HCT116 (cell line): ENCODE measurements around the gene ILDR2. TPM values are rescaled to one million over a fixed set of nuclear protein-coding genes. Genes with fewer than 3 reads are reported as not detected.
A peak's percentile ranks its signal among the peaks of the same experiment; 100 is the strongest.

ENCODE experiments used
- ATAC-seq: fragments of 200-7000 bp; cut with Tn5 transposase; 2 replicates; pipeline ENCODE4 v1.9.1; 2020; ENCODE audit warnings: mild to moderate bottlenecking, moderate library complexity
- BruUV-seq: library from RNA; stranded (reverse); fragments of 400-500 nt; replicated peaks from 2 replicates; lab custom pipeline; 2021; lab: Mats Ljungman, UMichigan
- CTCF ChIA-PET: fragments of 300-600 bp; sonication (Branson Sonifier 250); formaldehyde crosslinking; loops from one replicate; lab custom pipeline; 2021; ENCODE audit warnings: antibody characterized with exemption; lab: Charles Lee
- POLR2A ChIA-PET: fragments of 300-600, 350-600 bp; sonication (Branson Sonifier 250); formaldehyde crosslinking; loops from one replicate; lab custom pipeline; 2021; ENCODE audit warnings: antibody characterized with exemption; lab: Charles Lee
- RAD21 ChIA-PET, 2 experiments: fragments of 300-600 bp; sonication (Branson Sonifier 250); formaldehyde crosslinking; loops; one replicate each; lab custom pipeline; 2023; ENCODE audit warnings: low total read pairs in 2 of 2; ENCODE audit not compliant: uncharacterized antibody in 2 of 2, unreplicated experiment in 2 of 2, low non-redundant PET in 1 of 2; lab: Charles Lee
- DNase-seq: peaks from one replicate; pipeline ENCODE4 v3.0.0-alpha.2; 2010; ENCODE audit warnings: low read depth, low spot score
- H2AFZ ChIP-seq: fragments of 200-600 bp; shearing (Covaris generic), sonication (generic); 2 replicates; pipeline ENCODE4 v1.6.1; 2017; ENCODE audit warnings: low read depth, mixed run types, mixed read lengths, antibody characterized with exemption, low read length; ENCODE audit not compliant: poor library complexity, severe bottlenecking
- H3K27ac ChIP-seq: 2 replicates; pipeline ENCODE4 v1.5.1; 2012; ENCODE audit warnings: low read depth, low read length
- H3K27me3 ChIP-seq: fragments of 200-600 bp; sonication (generic); 2 replicates; pipeline ENCODE4 v1.6.1; 2016; ENCODE audit warnings: mixed run types, low read length, mixed read lengths; ENCODE audit not compliant: insufficient read depth
- H3K36me3 ChIP-seq, 2 experiments: fragments of 200-500 bp in 1 of 2; fragments of 200-600 bp in 1 of 2; sonication (Bioruptor generic) in 1 of 2; sonication (generic) in 1 of 2; 2 replicates each; pipeline versions ENCODE4 v1.5.1 to v1.6.1; 2014 to 2016; ENCODE audit warnings: low read length in 2 of 2, inconsistent platforms in 1 of 2, mixed read lengths in 1 of 2, mixed run types in 1 of 2; ENCODE audit not compliant: insufficient read depth in 2 of 2, control insufficient read depth in 1 of 2
- H3K4me1 ChIP-seq, 2 experiments: fragments of 200-600 bp in 1 of 2; sonication (generic) in 1 of 2; 2 replicates each; pipeline versions ENCODE4 v1.5.1 to v1.6.1; 2012 to 2017; ENCODE audit warnings: low read length in 2 of 2, inconsistent platforms in 1 of 2, mild to moderate bottlenecking in 1 of 2, mixed read lengths in 1 of 2, mixed run types in 1 of 2, moderate library complexity in 1 of 2; ENCODE audit not compliant: insufficient read depth in 2 of 2, control insufficient read depth in 1 of 2
- H3K4me2 ChIP-seq: fragments of 200-600 bp; sonication (generic); 2 replicates; pipeline ENCODE4 v1.6.1; 2017; ENCODE audit warnings: mixed run types, low read length, mixed read lengths
- H3K4me3 ChIP-seq, 2 experiments: fragments of 200-600 bp in 1 of 2; sonication (generic) in 1 of 2; replicated peaks in 1 of 2; 2 replicates each; pipeline ENCODE4 v1.5.1; 2011 to 2016; ENCODE audit warnings: low read length in 2 of 2, control low read depth in 1 of 2, low read depth in 1 of 2, mild to moderate bottlenecking in 1 of 2, mixed read lengths in 1 of 2, mixed run types in 1 of 2
- H3K79me2 ChIP-seq: fragments of 200-600 bp; sonication (generic); 2 replicates; pipeline ENCODE4 v1.6.1; 2017; ENCODE audit warnings: mild to moderate bottlenecking, mixed run types, low read length, moderate library complexity, mixed read lengths; ENCODE audit not compliant: insufficient read depth
- H3K9ac ChIP-seq: fragments of 200-600 bp; sonication (generic); 2 replicates; pipeline ENCODE4 v1.6.1; 2016; ENCODE audit warnings: low read length, mixed read lengths
- H3K9me2 ChIP-seq: fragments of 200-600 bp; sonication (generic), shearing (Covaris generic); 2 replicates; pipeline ENCODE4 v1.6.1; 2017; ENCODE audit warnings: mixed run types, mild to moderate bottlenecking, moderate library complexity; ENCODE audit not compliant: insufficient read depth
- H3K9me3 ChIP-seq, 2 experiments: fragments of 200-500 bp in 1 of 2; fragments of 200-600 bp in 1 of 2; sonication (Bioruptor generic) in 1 of 2; sonication (generic) in 1 of 2; 2 replicates each; pipeline ENCODE4 v1.6.1; 2014 to 2017; ENCODE audit warnings: low read length in 2 of 2, mixed read lengths in 2 of 2, inconsistent platforms in 1 of 2, low read depth in 1 of 2, mild to moderate bottlenecking in 1 of 2, mixed run types in 1 of 2, moderate library complexity in 1 of 2; ENCODE audit not compliant: control insufficient read depth in 1 of 2, insufficient read depth in 1 of 2
- H4K20me1 ChIP-seq: fragments of 200-600 bp; sonication (generic), shearing (Covaris generic); 2 replicates; pipeline ENCODE4 v1.6.1; 2017; ENCODE audit warnings: mixed run types, mild to moderate bottlenecking, moderate library complexity; ENCODE audit not compliant: insufficient read depth
- EGR1 ChIP-seq: IDR thresholded peaks from 2 replicates; pipeline ENCODE4 v1.6.1; 2012; ENCODE audit warnings: low read depth
- EZH2 ChIP-seq: fragments of 200-600 bp; sonication (generic); IDR thresholded peaks from 2 replicates; pipeline ENCODE4 v1.6.1; 2017; ENCODE audit warnings: antibody characterized with exemption, mixed run types
- POLR2A ChIP-seq: IDR thresholded peaks from 2 replicates; pipeline ENCODE4 v1.7.0; 2011; ENCODE audit warnings: borderline replicate concordance; ENCODE audit not compliant: insufficient read depth, insufficient read length; ENCODE audit errors: extremely low read depth
- RAD21 ChIP-seq: IDR thresholded peaks from 2 replicates; pipeline ENCODE4 v1.6.1; 2012; ENCODE audit warnings: low read depth, mild to moderate bottlenecking
- SP1 ChIP-seq: IDR thresholded peaks from 2 replicates; pipeline ENCODE4 v1.6.1; 2012; ENCODE audit warnings: low read depth
- YY1 ChIP-seq: IDR thresholded peaks from 2 replicates; pipeline ENCODE4 v1.6.1; 2011; ENCODE audit warnings: low read length, low read depth, moderate library complexity, mild to moderate bottlenecking; ENCODE audit not compliant: insufficient replicate concordance; ENCODE audit errors: extremely low read depth
- ZFX ChIP-seq: fragments of 450-650 bp; IDR thresholded peaks from 2 replicates; pipeline ENCODE4 v1.6.1; 2017
- ZNF274 ChIP-seq: fragments of 200-500 bp; sonication (Bioruptor generic); IDR thresholded peaks from 2 replicates; pipeline ENCODE4 v1.6.1; 2014; ENCODE audit warnings: mild to moderate bottlenecking, low read depth, low read length, inconsistent platforms
- intact Hi-C: fragments of 100-400 bp; cut with micrococcal nuclease; formaldehyde crosslinking; loops from 2 replicates; pipeline ENCODE4 v1.10.0; 2022
- total RNA-seq: library from RNA; stranded (reverse); gene quantifications from one replicate; pipeline ENCODE4 v1.2.1, GENCODE V29; 2021; ENCODE audit not compliant: unreplicated experiment
- TF ChIP-seq, protein P1 (sequence below), 3 experiments: fragments of 200-600 bp in 1 of 3; sonication (generic) in 1 of 3; IDR thresholded peaks in 2 of 3; conservative IDR thresholded peaks in 1 of 3; 2 replicates each; pipeline ENCODE4 v1.5.1; 2012 to 2017; ENCODE audit warnings: low read depth in 2 of 3, low read length in 2 of 3, antibody characterized with exemption in 1 of 3, borderline replicate concordance in 1 of 3, control low read depth in 1 of 3, mild to moderate bottlenecking in 1 of 3, mixed read lengths in 1 of 3, mixed run types in 1 of 3, moderate library complexity in 1 of 3; ENCODE audit not compliant: insufficient read depth in 1 of 3
- TF ChIP-seq, protein P2 (sequence below): IDR thresholded peaks from 2 replicates; pipeline ENCODE4 v1.6.1; 2012

ILDR2 gene
- total RNA-seq, 1 experiment from 2014 or later, result 2.4 TPM

- TF ChIP-seq POLR2A (no peak), RAD21 (no peak), EZH2 (no peak), ZNF274 (no peak), YY1 (no peak)
- no TSS peak for BruUV-seq
- H3K9me3 ChIP-seq, result no peaks in the 10 kb centered on the region
- no peak for ATAC-seq
- RAD21 ChIA-PET, result no interaction called here
- no peaks in the 10 kb centered on the region for H3K36me3 ChIP-seq
- POLR2A ChIA-PET, result no interaction called here
- CTCF ChIA-PET, result no interaction called here
- H3K27ac ChIP-seq, result no peak overlapping the region
- H4K20me1 ChIP-seq, result no peaks in the 10 kb centered on the region
- no peaks in the 10 kb centered on the region for H3K27me3 ChIP-seq
- H3K9ac ChIP-seq, result no peak overlapping the region
- H3K79me2 ChIP-seq, result no peaks in the 10 kb centered on the region
- DNase-seq, result no peak
- no peak overlapping the region for H2AFZ ChIP-seq
- H3K9me2 ChIP-seq, result no peaks in the 10 kb centered on the region
- H3K4me3 ChIP-seq, result no peak overlapping the region
- peaks cover 0 to 13% of the 10 kb centered on the region in 2 experiments; a peak in 2 of 4 replicates for H3K4me1 ChIP-seq
- peak overlapping the region; percentile 3; the same call in 1 of the 2 replicates for H3K4me2 ChIP-seq
- intact Hi-C loops, result no loop called here
Observed at GRCh38 chr1:166924823-166925541, 50.4 kb downstream of the ILDR2 start.

DNA sequence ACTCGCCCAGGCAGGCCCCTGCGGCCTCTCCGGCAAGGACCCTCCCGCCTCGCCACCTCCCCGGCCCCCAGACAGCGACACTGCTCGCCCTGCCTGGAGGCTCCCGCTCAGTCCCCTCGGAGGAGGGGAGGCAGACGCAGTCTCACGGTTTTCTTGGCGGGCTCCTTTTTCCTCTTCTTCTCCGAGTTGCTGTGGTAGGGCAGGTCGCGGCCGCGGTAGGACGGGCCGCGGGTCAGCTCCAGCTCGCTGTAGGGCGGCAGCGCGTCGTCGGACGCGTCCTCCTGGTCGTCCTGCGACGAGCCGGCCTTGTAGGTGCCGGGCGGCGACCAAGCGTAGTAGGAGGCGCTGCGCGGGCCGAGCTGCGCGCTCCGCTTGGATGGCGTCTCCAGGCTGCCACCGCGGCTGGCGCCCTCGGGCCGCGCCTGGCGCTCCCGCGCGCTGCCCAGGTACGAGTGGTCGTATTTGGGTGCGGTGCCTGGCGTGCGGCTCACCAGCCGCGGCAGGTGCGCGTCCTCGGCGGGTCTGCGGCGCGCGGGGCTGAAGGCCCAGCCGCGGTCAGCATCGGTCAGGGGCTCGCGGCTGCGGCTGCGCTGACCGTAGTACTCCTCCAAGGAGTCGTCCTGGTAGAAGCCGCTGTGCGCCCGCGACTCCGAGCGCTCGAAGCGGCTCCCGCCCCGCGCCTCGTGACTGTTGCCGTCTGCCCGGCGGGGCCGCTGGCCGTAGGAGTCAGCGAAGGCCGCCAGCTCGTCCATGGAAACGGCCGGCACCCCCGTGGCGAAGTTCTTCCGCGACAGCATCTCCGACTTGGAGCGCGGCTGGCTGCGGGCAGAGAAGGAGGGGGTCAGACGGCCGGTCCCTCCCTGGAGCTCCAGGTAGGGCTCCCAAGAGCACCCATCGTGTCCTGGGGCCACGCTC, 54.5 kb downstream of the ILDR2 start:
- ATAC-seq (no peak), DNase-seq (no peak)
- TF ChIP-seq RAD21 (no peak), ZFX (no peak), EGR1 (no peak), SP1 (no peak)
- TF ChIP-seq, protein P1, sequence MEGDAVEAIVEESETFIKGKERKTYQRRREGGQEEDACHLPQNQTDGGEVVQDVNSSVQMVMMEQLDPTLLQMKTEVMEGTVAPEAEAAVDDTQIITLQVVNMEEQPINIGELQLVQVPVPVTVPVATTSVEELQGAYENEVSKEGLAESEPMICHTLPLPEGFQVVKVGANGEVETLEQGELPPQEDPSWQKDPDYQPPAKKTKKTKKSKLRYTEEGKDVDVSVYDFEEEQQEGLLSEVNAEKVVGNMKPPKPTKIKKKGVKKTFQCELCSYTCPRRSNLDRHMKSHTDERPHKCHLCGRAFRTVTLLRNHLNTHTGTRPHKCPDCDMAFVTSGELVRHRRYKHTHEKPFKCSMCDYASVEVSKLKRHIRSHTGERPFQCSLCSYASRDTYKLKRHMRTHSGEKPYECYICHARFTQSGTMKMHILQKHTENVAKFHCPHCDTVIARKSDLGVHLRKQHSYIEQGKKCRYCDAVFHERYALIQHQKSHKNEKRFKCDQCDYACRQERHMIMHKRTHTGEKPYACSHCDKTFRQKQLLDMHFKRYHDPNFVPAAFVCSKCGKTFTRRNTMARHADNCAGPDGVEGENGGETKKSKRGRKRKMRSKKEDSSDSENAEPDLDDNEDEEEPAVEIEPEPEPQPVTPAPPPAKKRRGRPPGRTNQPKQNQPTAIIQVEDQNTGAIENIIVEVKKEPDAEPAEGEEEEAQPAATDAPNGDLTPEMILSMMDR (IDR thresholded peaks at IDR 0.05 in 2 of 3, conservative IDR thresholded peaks at IDR 0.05 in 1 of 3; ENCODE audit: borderline replicate concordance in 1 of 3, insufficient read depth in 1 of 3, low read depth in 2 of 3, low read length in 2 of 3), result no peak
- TF ChIP-seq, protein P2, sequence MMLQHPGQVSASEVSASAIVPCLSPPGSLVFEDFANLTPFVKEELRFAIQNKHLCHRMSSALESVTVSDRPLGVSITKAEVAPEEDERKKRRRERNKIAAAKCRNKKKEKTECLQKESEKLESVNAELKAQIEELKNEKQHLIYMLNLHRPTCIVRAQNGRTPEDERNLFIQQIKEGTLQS, result no peak
- H2AFZ ChIP-seq, result no peak overlapping the region
- RAD21 ChIA-PET, result no interaction called here
- no peaks in the 10 kb centered on the region for H3K27me3 ChIP-seq
- CTCF ChIA-PET, result no interaction called here
- no peaks in the 10 kb centered on the region for H3K9me2 ChIP-seq
- no peak overlapping the region for H3K4me2 ChIP-seq
- no peaks in the 10 kb centered on the region for H3K9me3 ChIP-seq
- H3K9ac ChIP-seq, result no peak overlapping the region
- POLR2A ChIA-PET, result no interaction called here
- BruUV-seq, result no TSS peak
- H3K4me3 ChIP-seq, result no peak overlapping the region
- no peaks in the 10 kb centered on the region for H3K79me2 ChIP-seq
- no peak overlapping the region for H3K27ac ChIP-seq
- intact Hi-C loops, result no loop called here
- no peaks in the 10 kb centered on the region for H4K20me1 ChIP-seq
- no peaks in the 10 kb centered on the region for H3K36me3 ChIP-seq
- peaks cover 0 to 15% of the 10 kb centered on the region in 2 experiments; a peak in 2 of 4 replicates for H3K4me1 ChIP-seq
